NCI-H2171 (cell line): ENCODE results near the gene STOML1.
"Not testable (repeated sequence)": the region's sequence is repeated elsewhere in the genome, so short reads cannot be mapped to it uniquely, and the experiment has no call there.

Experiments used
- DNase-seq: peaks from one replicate; lab custom pipeline; 2025; lab: John Stamatoyannopoulos, UW

The STOML1 gene

DNA sequence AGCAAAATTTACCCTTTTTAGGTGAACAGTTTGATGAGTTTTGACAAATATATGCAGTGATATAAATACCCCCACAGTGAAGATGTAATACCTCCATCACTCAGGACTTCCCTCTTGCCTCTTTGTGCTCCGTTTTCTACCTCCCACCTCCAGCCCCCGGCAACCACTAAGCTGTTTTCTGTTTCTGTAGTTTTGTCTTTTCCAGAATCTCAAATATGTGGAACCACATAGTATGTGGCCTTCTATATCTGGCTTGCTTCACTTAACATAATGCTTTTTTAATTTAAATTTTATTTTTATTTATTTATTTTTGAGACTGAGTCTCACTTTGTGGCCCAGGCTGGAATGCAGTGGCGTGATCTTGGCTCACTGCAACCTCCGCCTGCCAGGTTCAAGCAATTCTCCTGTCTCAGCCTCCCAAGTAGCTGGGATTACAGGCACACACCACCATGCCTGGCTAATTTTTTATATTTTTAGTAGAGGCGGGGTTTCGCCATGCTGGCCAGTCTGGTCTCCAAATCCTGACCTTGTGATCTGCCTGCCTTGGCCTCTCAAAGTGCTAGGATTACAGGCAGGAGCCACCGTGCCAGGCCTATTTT, 31.5 kb downstream of the STOML1 start:
- DNase-seq, result not testable (repeated sequence)

DNA sequence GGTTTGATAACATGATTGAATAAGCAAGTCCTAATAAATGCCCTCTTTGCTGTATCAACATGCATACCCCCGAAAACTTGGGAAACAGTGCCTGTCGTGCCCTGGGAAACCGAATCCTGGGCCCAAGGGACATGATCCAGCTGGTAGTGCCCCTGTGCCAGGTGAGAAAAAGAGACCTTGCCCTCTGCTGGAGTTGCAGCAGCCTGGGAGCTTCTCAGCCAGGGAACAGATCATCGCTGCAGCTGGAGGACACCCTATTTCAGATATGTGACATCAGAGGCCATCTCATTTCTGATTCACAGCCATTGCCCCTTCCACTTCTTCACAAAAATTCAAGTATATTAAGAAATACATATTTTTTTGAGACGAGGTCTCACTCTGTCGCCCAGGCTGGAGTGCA, 32.3 kb downstream of the STOML1 start:
- DNase-seq, result no peak

DNA sequence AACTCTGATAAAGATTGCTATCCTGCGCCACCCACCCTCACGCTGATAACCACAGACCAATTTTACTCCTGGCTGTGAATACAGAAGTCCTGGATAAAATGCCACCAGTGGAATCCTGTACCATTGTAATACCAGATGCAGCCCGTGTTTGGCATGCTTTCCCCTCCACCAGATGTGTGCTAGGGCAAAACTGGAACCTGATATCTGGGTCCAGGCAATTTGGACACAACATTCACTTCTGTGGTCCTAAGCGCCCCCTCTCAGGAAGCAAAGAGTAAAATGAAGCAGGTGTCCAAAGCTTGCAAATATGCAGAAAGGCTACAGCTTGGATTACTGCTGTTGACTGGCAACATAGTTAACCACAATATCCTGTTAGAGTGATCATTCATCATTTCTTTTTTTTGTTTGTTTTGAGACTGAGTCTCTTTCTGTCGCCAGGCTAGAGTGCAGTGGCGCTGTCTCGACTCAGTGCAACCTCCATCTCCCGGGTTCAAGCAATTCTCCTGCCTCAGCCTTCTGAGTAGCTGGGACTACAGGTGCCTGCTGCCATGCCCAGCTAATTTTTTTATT, 33.0 kb downstream of the STOML1 start:
- peak; percentile 63 for DNase-seq

DNA sequence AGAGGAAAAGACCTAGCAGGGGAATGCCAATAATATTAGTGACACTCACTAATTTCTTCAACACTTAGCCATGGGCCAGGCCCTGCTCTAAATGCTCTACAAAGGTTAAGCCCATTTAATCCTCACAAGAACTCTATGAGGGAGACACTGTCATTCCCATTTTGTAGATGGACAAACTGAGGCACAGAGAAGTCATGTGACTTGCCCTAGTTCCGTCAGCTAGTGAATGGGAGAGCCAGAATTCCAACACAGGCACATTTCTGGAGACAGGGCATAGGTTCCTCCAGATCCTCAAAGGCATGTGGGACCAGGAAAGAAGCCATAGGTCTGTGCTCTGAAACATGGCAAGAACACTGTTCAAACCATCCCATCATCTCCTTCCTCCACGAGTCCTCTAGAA, 34.3 kb downstream of the STOML1 start:
- no peak for DNase-seq

DNA sequence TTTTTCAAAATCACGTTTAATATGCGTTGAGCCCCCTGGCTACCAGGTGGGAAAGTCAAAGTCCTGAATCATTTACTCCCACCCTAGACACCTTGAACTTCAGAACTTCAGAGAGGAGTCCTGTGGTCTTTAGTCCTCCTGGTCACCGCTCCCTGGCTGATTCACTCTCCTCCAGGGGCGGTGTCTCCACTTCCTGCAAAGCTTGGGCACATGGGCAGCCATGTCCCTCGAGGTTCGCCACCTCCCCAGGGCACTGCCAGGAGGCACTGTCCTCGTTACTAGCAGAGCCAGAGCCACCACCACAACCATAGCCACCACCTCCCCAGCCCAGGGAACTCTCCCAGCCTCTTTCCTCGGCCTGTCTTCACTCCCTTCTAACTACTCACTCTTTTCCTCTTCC, 34.8 kb downstream of the STOML1 start:
- no peak for DNase-seq

DNA sequence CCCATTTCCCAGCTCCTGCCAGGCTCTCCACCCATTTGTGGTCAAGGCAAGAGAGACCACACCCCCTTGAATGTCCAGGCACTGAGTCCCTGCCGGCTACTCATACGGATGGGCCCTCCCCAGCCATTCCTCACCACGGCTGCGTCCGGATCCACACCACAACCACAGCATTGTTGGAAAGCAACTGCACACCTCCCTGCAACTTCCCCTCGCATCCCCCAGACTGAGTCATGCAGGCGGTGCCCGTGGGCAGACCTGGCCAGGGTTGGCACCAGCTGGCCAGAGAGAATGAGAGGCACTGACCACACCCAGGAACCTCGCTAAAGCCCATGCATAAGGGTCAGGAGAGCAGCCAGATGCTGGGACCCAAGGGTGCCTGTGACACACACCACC, 35.4 kb downstream of the STOML1 start:
- no peak for DNase-seq

DNA sequence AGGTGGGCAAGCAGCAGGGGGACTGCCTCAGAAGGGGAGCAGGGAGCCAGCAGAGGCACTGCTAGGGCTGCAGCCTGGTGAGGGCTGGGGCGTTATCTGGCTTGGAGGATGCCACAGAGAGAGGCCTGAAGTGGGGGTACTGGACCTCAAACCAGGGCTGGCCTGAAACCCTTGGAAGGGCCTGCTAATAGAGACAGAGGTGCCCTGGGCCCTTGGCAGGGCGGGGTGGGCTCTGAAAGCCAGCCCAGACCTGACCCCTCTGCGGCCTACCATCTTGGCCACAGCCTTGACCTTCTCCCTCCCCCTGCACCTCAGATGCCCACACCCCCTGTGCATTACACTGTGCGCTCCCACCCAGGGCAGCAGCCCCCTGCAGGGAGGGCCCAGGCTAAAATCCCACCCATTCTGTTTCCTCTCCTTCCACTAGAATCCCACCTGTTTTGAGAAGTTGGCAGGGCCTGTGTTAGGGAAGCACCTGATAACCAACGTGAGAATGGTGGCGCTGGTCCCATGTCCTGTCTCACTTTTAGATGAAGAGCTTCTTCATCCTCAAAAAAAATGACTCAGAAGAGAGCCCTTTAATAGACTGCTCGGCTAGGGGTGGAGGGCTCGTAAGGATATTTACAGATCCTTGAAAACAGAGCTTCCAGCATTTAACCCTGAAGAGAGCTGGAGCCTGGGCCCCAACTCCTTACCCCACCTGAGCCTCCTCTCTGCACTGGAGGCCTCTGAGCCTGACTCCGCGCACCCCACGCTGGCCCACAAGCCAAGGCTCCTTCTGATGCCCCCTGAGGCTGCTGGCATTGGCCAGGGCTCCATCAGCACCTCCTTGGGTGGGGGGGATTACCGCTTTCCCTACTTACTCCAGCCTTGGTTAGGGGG, 36.0 kb downstream of the STOML1 start:
- DNase-seq, result no peak

DNA sequence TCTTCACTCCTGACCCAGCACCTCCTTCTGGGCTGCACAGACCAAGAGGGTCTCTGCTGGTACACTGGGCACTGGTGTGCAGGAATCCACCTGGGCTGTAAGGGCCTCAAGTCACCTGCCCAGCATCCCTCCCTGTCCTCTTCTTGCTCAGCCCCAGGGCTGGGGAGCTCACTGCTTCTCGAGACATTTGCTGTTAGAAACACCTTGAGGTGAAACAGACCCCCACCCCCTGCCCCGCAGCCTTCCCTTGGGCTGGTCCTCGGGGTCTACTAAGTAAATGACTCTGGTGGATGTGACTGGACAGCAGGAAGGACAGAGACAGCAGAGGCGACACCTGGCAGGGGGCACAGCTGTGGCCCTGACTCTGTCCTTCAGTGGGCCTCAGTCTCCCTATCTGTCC, 36.8 kb downstream of the STOML1 start:
- DNase-seq, result no peak

DNA sequence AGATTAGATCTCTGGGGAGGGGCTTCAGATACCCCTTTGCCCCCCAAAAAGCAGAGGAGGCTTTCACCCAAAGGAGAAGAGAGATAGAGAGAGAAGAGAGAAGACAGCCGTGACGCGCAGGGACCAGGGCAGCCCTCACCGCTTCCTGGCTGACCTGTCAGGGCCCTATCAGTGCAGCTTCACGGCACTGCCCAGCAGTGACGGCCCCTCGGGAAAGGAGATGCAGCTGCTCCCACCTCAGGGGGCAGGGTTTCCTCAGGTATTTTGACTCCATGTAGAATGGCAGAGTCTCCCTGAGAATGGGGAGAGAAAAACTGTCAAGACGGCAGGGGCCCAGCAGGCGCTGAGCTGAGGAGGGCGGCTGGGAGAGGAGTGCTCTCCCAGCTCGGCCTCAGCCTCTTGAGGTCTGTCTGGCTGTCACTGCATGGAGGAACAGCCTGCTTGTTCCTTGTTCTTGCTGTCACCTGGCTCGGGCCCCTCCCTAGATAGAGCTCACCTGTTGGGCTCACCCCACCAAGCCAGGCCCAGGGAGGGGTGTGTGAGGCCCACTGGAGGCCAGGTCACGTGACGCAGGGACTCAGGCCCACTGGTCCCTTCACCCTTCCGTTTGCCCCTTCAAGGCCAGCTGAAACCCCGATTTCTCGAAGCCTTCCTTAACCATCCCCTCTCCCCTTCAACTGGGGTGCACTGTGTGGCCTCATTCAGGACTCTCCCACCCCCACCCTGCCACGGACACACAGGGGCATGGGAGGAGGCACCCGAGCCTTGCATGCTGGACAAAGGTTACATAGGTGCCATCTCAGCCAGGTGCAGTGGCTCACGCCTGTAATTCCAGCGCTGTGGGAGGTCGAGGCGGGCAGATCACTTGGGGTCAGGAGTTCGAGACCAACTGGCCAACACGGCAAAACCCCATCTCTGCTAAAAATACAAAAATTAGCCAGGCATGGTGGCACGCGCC, 37.6 kb downstream of the STOML1 start:
- no peak for DNase-seq

DNA sequence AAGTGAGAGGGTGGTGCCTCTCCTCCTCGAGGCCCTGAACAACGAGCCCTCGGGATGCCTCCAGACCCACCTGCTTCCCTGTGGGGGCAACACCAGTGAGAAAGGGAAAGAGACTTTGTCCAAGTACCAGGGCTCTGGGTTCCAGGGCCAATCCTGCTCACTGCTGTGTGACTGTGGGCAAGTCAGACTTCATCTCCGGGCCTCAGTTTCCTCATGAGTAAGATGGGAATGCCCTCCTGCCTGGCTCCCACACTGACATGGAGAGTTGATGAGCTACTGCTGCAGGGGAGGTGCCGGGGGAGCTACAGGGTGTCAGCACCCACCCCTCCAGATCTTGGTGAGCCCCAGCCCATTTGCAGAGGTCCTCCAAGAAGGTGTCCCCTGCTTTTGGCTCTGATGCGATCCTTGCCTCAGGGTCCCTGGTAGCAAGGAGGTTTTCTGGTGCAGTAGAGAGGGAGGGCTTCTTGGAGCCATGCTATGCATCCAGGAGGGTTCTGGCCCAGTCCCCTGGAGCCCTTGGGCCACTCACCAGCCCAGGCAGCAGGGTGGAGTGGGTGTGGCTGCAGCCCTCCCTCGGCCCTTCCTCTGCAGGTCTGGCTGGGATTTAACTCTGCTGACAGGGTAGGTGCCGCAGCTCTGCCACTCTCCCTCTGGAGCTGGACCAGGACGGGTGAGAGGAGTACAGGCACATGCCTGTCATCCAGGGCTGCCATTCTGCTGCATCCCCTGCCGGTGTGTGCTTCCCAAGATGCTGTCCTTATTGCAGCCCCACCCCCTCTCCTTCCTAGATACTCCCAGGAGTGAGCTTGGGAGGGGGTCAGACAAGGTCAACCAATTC, 39.0 kb downstream of the STOML1 start:
- no peak for DNase-seq

DNA sequence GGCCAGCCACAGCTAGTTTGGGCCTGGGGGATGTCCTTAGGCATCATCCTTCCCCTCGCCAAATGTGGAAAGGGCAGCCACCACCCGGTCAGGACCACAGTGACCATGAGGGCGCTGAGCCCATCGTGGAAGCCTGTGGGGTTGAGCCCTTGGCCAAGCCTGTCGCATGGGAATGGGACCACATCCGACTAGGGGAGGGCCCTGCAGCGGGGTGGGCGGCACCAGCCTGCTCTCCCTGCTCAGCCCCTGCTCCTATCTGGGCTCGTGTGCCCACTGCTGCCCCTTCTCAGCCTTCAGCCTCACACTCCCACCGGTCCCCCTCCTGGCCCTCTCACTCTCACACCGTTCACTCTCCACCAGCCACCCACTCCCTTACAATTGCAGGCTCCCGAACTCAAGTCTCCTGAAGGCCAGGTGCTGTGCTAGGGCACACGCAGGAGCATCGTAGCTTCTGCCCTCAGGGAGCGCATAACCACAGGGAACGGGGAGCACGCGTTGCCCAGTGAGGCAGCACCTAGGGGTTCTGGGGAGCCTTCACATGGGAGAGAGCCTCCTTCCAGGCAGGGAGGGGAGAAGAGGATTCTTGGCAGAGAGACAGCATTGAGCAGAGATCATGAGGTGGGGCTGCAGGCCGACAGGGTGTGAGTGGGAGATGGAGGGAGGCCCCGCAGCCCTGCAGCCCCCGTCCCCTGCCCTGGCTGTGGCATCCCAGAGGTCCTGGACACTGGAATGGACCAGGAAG, 39.8 kb downstream of the STOML1 start:
- no peak for DNase-seq

DNA sequence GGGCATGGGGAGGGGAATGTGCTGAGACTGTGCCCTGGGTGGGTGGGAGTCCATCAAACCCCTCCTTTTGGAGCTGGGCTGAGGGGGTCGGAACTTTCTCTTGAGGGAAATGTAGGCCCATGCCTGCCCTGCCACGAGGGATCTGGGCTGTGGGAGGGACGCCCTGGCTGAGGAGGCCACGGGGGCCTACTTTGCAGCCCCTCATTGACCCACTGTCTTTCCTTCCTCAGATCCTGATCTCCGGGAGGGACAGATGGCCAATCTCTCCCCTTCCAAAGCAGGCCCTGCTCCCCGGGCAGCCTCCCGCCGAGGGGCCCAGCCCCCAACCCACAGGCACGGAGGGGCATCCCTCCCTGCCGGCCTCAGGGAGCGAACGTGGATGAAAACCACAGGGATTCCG, 40.5 kb downstream of the STOML1 start:
- DNase-seq, result no peak

DNA sequence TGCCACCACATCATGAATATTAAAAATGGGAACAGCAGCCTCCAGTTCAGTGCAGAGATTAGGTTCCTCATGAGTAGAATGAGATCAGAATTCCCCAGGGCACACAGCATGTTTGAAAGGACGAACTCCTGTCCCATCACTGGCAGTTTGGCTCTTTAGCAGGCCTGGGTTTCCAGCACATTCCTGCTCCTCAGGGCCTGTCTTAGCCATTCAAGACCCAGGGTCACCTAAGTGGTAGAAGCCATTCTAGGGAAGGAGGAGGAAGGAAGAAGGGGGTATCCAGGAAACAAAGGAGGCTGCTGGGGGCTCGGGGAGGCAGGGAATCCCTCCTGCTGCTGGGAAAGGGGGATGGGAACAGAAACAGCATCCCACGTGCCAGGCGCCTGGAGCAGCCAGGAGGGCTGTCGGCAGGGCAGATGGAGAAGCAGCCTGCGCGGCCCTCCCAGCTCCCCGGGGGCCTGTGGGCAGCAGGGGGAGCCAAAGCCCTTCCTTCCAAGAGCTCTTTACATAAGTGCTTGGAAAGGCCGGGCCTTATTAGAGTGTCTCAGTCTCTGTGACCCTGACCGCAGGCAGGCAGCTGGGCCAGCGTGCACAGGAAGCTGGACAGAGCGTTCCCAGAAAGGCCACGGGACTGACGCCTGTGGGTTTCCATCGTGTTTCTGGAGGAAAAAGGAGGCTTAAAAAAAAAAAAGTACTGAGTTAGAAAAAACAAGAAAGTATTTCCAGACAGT, 41.1 kb downstream of the STOML1 start:
- peak; percentile 93 for DNase-seq

DNA sequence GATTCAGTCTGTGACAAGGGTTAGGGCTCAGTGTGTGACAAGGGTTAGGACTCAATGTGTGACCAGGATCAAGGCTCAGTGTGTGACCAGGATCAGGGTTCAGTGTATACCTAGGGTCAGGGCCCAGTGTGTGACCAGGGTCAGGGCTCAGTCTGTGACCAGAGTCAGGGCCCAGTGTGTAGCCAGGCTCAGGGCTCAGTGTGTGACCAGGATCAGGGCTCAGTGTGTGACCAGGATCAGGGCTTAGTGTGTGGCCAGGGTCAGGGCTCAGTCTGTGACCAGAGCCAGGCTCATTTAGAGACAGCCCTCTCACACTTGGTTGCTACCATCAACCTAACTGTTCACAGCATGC, 41.6 kb downstream of the STOML1 start:
- no peak for DNase-seq

DNA sequence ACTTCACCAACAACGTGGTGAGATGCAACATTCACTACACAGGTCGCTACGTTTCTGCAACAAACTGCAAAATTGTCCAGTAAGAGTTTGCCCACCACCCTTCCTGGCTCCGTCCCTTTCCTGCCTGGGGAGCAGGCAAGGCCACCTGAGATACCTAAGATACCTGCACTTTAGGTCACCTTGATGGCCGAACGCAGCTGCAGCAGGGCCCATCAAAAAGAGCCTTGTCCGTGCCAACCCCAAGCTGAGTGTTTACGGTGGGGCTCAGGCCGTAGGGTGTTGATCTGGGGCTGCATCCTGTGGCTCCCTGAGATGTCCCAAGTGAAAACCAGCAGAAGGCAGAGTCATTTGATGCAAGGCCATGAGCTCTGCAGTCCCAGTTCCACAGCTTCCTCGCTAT, 42.6 kb downstream of the STOML1 start:
- DNase-seq, result no peak

DNA sequence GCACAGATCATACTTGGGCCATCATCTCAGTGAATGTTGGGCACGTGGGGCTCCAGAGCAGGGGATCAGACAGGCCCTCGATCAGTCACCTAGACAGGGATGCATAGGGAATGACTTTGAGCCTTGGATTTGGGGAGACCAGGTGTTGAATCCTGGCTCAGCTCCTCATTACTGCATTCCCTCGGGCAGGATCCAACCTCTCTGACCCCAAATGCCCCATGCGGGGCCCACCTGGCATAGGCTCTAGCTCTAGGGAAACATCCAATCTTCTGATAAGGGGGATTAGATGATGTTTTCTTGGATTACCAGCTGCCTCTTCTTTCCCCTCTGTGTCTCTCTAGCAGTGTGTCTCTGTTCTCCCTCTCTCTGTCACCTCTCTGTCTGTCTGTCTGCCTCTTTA, 43.1 kb downstream of the STOML1 start:
- DNase-seq, result no peak

DNA sequence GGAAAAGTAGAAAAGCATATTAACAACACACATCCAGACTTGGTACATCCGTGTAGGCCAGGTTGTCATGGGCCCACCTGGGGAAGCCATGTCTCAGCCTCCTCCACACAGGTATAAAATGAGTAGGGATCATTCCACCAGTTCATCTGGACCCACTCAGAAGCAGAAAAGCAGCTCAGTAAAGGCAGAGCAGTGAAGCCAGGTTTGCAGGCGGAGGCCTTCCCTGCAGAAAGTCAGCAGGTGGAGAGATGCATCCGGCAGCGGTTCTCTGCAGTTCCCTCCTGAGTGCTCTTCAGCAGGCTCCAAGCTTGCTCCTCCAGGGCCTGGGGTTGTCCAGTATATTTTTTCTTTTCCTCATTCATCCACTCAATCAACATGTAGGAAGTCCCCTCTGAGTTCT, 43.7 kb downstream of the STOML1 start:
- no peak for DNase-seq

DNA sequence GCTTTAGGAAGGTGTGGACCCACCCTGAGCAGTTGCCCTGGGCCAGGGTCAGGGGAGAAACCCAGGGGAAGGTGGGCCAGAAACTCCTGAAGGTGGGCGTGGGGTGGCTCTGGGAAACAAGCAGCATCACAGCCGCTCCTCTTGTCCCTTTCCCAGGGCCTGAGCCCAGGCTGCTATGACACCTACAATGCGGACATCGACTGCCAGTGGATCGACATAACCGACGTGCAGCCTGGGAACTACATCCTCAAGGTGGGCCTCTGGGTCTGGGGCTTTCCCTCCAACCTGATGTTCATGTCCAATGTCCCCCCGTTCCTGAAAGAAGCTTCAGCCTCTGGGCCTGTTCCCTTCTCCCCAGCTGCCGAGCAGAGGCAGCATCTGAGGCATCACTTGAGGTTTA, 44.4 kb downstream of the STOML1 start:
- no peak for DNase-seq

DNA sequence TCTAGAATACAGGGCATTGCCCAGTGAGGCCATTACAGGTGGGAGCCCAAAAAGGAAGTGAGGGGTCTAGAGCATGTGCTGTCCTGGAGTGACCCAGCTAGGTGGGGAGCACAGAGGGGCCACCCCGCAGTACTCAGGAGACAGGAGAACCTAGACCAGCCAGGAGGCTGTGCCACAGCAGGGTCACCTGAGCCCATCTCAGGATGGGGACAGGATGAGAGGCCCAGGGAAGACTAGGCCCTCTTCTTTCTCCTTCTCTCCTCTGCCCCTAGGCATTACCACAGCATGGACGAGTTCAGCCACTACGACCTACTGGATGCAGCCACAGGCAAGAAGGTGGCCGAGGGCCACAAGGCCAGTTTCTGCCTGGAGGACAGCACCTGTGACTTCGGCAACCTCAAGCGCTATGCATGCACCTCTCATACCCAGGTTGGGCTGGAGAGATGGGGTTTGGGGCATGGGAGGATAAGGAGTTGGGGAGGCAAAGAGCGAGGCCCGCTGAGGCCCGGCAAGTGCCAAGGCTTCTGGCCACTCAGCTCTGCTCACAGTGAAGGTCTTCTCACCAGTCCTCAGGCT, 45.2 kb downstream of the STOML1 start:
- DNase-seq, result no peak
